HG02973 (cell line): ENCODE data around the gene MZT2A.
"Not testable (repeated sequence)": the region's sequence is repeated elsewhere in the genome, so short reads cannot be mapped to it uniquely, and the experiment has no call there.

Experiments
- ATAC-seq: cut with Tn5 transposase; IDR thresholded peaks from one replicate; pipeline ENCODE4 v1.9.1; 2021; ENCODE audit warnings: moderate library complexity; ENCODE audit not compliant: unreplicated experiment

MZT2A gene

DNA sequence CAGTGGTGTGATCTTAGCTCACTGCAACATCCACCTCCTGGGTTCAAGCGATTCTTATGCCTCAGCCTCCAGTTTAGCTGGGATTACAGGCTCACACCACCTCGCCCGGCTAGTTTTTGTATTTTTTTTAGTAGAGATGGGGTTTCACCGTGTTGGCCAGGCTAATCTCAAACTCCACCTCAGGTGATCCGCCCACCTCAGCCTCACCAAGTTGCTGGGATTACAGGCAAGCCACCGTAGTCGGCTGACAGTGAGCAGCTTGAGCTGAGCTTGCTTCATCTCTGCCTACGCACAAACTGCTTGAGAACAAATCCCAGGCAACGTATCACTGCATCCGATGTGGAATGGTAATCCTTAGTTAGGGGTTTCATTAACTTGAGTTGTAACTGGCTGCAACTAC, 24.5 kb downstream of the MZT2A start:
- not testable (repeated sequence) for ATAC-seq

DNA sequence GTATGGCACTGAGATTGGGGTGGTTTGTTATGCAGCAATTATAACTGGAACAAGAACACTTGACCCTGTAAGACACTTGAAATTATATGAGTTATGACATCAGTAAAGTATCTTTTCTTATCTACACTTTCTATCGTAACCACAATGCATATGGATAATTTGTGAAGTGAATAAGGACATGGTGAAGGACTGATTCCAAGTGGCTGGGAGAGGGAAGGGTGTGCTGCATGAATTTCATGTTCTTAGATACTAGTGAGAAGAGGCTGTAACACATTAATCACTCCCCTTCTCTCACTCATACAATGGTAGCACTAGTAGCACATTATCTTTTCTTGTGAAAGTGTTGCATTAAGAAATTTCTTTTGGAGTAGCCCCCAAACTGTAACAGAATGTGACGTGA, 37.3 kb downstream of the MZT2A start:
- not testable (repeated sequence) for ATAC-seq

DNA sequence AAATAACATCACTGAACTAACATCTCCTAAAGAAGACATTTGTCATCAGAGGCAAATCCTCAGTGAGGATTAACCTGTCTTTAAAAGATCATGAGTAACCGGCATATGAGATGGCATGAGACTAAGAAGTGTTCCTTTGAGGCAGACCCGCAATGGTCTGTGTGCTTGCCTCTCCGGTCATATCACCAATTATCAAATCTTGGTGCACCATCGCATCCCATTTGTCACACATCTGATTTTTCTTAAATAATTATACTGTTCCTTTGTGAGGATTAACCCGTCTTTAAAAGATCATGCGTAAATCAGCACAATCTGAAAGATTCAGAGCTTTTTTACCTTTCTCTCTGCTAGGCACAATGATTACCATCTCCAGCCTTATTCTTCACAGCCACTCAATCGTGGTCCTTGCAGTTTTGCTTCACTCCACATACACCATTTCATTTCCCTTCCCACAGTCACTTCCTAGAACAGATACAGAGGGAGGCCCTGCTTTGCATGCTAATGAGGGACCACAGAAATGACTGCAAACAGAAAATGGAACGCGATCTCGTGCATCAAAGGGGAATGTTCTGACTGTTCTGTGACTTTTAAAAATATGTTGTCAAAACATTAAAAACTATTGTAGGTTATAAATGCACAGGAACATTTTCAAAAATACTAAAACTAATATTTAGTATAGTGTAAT, 40.8 kb downstream of the MZT2A start:
- ATAC-seq: peak; percentile 95

DNA sequence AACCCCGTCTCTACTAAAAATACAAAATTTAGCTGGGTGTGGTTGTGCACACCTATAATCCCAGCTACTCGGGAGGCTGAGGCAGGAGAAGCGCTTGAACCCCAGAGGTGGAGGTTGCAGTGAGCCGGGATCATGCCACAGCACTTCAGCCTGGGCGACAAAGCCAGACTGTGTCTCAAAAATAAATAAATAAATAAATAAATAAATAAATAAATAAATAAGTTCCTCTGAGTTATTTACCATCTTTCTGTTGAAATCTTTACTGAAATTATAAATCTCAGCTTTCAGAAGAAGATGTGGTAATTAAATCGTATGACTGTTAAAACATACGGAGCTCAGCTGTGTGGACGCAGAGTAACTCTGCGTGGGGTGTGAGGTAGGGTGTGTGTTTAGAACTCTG, 44.2 kb downstream of the MZT2A start:
- ATAC-seq: not testable (repeated sequence)

GRCh38 chr2:131445896-131446295, 46.3 kb downstream of the MZT2A start:
- ATAC-seq: no peak

GRCh38 chr2:131445515-131445797, 46.7 kb downstream of the MZT2A start:
- ATAC-seq: not testable (repeated sequence)

- ATAC-seq: not testable (repeated sequence)
Measured at GRCh38 chr2:131444736-131445514, 47.3 kb downstream of the MZT2A start.

GRCh38 chr2:131440742-131441468, 51.3 kb downstream of the MZT2A start:
- not testable (repeated sequence) for ATAC-seq
